ENCODE results near the gene SLC44A2.

The SLC44A2 gene

DNA sequence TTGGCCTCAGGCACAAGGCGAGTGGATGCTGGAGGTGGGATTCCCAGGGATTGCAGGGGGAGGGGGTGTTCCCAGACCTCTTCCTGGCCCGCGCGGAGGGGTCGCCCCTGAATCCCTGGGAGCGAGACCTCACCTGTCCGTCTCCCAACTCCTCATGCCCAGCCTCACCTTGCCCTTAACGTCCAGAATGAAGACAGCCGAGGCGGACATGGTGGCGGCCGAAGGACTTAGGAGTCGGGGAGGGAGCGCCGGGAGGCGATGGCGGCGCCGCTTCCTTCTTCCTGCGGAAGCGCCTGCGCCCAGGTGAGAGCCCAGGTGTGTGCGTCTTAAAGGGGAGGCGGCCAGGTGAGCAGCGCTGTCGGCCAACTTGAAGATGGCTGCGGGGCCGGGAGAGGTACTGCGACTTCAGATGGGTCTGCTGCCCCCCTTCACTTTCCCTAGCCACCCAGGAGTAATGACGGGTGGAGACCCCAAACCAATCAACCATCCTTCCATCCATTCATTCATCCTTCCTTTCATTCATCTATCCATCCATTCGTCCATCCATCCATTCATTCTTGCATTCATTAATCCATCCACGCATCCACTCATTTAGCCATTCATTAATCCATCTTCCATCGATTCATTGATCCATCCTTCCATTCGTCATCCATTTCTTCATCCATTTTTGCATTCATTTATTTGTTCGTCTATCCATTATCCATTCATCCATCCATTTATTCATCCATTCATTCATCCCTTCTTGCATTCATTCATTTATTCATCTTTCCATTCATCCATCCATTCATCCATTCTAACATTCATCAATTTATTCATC is 38.1 kb upstream of the SLC44A2 start, which contains the start of gene AP1M2:
Gene AP1M2 (minus strand): TSS at position 291 of the 817 bp plus-strand sequence. CDS start 81 bp downstream, at position 210.
- H3K27ac ChIP-seq = peak within 1 kb of the TSS; percentile 62
- TF ChIP-seq, protein P1, sequence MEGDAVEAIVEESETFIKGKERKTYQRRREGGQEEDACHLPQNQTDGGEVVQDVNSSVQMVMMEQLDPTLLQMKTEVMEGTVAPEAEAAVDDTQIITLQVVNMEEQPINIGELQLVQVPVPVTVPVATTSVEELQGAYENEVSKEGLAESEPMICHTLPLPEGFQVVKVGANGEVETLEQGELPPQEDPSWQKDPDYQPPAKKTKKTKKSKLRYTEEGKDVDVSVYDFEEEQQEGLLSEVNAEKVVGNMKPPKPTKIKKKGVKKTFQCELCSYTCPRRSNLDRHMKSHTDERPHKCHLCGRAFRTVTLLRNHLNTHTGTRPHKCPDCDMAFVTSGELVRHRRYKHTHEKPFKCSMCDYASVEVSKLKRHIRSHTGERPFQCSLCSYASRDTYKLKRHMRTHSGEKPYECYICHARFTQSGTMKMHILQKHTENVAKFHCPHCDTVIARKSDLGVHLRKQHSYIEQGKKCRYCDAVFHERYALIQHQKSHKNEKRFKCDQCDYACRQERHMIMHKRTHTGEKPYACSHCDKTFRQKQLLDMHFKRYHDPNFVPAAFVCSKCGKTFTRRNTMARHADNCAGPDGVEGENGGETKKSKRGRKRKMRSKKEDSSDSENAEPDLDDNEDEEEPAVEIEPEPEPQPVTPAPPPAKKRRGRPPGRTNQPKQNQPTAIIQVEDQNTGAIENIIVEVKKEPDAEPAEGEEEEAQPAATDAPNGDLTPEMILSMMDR (conservative IDR thresholded peaks at IDR 0.05) = no peak

DNA sequence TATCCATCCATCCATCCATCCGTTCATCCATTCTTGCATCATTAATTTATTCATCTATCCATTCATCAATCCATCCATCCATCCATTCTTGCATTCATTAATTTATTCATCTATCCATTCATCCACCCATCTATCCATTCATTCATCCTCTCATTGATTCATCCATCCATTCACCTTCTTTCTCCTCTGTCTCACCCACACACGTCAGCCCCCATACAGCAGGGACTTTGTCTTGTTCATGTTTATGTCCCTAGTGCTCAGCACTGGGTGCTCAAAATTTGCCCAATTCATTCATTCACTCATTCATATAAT is 37.6 kb upstream of the SLC44A2 start:
- H3K27ac ChIP-seq = no peak overlapping the region
- TF ChIP-seq, protein P1 (conservative IDR thresholded peaks at IDR 0.05) = no peak

DNA sequence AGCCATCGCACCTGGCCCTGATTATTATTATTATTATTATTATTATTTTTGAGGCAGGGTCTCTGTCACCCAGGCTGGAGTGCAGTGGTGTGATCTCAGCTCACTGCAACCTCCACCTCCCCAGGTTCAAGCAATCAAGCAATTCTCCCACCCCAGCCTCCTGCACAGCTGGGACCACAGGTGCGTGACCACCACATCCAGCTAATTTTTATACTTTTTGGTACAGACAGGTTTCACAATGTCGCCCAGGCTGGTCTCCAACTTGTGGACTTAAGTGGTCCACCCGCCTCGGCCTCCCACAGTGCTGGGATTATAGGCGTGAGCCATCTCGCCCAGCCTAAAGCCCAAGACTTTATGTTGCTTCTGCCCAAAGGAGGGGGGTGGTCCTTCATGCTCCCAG is 32.2 kb upstream of the SLC44A2 start:
- no peak overlapping the region for H3K27ac ChIP-seq
- TF ChIP-seq, protein P1 (conservative IDR thresholded peaks at IDR 0.05) = no peak

DNA sequence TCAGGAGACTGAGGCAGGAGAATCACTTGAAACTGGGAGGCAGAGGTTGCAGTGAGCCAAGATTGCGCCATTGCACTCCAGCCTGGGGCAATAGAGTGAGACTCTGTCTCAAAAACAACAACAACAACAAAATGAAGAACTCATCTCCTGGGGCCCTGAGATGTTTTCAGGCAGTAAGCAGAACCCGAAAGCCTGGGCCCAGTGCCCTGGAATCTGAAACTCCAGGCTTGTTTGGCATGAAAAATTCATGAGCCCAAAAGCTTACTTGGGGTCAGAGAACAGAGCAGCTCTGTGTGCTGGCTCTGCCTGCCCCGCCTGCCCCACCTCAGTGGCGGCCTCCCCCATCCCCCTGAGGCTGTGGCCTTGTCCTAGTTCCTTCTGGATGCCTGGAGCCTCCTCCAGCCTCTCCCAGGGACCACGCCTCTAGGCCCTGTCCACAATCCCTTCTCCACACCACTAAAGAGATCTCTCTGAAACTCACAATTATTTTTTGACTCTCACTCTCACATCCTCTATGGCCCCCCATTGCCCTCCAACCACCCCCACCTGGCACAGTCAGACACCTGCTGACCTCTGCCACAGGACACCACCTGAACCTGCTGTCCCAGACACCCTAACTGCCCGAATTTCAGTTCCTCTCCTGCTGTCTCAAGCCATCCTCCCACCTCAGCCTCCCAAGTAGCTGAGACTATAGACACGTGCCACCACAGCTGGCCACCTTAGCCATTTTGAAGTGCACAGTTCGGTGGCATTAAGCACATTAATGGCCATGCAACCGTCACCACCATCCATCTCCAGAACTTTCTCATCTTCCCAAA is 31.3 kb upstream of the SLC44A2 start:
- TF ChIP-seq, protein P1 (conservative IDR thresholded peaks at IDR 0.05) = no peak
- no peak overlapping the region for H3K27ac ChIP-seq

DNA sequence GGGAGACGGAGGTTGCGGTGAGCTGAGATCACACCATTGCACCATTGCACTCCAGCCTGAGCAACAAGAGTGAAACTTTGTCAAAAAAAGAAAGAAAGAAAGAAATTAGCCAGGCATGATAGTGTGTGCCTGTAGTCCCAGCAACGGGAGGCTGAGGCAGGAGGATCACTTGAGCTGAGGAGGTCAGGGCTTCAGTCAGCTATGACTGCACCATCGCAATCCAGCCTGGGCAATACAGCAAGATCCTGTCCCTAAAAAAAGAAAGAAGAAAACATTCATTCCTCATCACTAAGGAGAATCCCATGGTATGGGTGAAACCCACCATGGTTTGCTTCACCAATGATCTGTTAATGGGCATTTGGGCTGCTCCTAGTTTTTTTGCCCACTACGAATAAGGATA is 25.2 kb upstream of the SLC44A2 start:
- TF ChIP-seq, protein P1 (conservative IDR thresholded peaks at IDR 0.05) = no peak
- H3K27ac ChIP-seq = no peak overlapping the region

DNA sequence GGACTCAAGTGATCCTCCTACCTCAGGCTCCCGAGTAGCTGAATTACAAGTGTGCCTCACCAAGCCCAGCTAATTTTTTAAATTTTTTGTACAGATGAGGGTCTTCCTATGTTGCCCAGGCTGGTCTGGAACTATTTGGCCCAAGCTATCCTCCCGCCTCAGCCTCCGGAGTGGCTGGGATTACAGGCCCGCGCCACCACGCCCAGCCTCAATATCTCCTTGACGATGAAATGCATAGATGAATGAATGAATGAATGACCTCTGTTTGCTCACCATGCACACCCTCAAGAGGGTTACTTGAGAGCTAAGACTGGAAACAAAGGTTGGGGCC is 23.4 kb upstream of the SLC44A2 start:
- H3K27ac ChIP-seq = no peak overlapping the region

More for the DNA sequence above, 23.4 kb upstream of the SLC44A2 start:
- TF ChIP-seq, protein P1 (conservative IDR thresholded peaks at IDR 0.05) = no peak

All from VCaP (cell line).